AG08395 (cell line): ENCODE results near the gene HCFC1R1.

Experiments
- DNase-seq: peaks from one replicate; pipeline ENCODE4 v3.0.0; 2012; ENCODE audit warnings: mixed read lengths, low spot score

The HCFC1R1 gene

GRCh38 chr16:2976201-2976600, 47.5 kb downstream of the HCFC1R1 start:
- DNase-seq: no peak

DNA sequence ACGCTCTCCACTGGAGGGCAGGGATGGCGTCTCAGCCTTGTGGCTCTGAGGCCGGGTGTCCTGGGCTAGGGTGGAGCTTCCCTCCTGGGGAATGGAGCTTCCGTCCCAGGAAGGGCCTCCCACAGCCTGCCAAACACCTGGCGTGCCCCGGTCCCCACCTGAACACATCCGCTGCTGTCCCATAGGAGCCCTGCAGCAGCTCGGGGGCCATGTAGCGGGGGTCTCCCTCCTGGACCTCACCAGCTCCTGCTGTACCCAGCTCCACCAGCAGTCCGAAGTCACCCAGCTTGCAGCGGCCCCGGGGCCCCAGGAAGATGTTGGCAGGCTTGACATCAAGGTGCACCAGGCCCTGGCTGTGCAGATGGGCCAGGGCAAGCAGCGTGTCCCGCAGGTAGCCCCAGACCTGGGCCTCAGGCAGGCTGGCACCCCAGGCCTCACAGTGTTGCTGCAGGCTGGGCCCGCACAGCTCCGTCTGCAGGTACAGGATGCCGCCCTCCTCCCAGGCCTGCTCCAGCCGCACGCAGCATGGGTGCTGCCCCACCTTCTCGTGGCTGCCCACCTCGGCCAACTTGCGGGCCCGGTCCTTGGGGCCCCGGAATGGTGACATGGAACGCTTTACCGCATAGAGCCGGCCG, 48.5 kb downstream of the HCFC1R1 start:
- no peak for DNase-seq

DNA sequence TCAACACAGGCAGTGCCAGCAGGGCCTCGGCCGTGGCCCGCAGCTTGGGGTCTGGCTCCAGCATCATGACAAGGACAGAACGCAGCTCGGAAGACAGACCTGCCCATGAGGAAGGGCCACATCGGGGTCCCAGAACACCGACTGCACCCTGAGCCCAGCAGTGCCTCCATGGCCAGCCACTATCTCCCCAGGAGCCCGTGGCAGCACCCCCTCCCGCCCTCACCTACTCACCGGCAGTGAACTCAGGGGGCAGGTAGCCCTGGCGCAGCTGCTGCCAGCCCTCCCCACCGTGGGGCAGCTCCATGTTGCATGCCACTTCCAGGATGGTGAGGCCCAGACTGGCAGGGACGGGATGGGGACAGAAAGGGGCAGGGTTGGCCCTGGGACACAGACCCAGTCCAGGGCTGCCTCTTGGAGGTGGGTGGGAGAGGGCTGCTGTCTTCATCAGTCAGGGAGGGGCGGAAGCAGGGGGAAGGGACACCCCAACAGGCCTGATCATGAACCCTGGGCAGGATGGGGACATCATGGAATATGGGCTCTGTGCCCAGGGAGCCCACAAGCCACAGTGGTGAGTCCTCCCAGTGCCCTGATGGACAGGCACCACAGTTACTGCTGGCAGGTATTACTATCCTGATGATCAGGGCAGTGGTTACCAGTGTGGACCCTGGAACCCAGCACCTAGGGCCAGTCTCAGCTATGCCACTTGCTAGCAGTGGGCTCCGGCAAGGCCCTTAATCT, 49.3 kb downstream of the HCFC1R1 start:
- no peak for DNase-seq

GRCh38 chr16:2973605-2974318, 50.0 kb downstream of the HCFC1R1 start:
- DNase-seq: no peak

GRCh38 chr16:2973093-2973492, 50.6 kb downstream of the HCFC1R1 start:
- DNase-seq: no peak
